ENCODE data around the gene HOGA1.
"Not testable (repeated sequence)": the region's sequence is repeated elsewhere in the genome, so short reads cannot be mapped to it uniquely, and the experiment has no call there.

Gene HOGA1

GRCh38 chr10:97649405-97649750 lies 65.2 kb downstream of the HOGA1 start:
- not testable (repeated sequence) for DNase-seq (ENCODE audit: low read depth)

DNA sequence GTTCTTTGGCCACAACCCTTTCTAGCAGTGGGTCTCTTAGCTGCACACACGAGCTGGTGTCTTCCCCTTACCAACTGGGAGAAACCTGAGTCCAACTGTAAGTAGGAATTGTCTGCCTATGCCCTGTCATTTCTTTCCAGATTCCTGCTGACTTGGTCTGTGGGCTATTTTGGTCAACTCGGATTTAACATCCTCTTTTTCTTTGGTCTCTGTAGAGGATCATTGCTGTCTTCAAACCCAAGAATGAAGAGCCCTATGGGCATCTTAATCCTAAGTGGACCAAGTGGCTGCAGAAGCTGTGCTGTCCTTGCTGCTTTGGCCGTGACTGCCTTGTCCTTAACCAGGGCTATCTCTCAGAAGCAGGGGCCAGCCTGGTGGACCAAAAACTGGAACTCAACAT lies 66.5 kb downstream of the HOGA1 start:
- DNase-seq (ENCODE audit: low read depth) = no peak

DNA sequence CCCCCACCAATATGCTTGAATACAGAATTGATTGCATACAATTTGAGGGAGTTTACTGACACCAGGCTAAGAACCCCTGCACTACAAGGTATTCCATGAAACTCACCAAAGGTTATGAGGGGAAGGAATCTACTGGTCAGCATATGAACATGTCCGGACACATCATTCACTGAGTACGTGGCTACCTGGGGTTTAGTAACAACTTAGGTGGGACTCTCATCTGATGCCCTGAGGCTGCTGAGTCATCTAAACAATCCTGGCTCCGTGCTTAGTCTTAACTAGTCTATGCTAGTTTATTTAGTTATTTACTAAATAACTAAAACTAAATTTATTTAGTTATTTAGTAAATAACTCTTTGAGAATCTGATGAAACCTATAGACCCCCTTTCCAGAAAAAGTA lies 67.6 kb downstream of the HOGA1 start:
- DNase-seq (ENCODE audit: low read depth) = no peak

DNA sequence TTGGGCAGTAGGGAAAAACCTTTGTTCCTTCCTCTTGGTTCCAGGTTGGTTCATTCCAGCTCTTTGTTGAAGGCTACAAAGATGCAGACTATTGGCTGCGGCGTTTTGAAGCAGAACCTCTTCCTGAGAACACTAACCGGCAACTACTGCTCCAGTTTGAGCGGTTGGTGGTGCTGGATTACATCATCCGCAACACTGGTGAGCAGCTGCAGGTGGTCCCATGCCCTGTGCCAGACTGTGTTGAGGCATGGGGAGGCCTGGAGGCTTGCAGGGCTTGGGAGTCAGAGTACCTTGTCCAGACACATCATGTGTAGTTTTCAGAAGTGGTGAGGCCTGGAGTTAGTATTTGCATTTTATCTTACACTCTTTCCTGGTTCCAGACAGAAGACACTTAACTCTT lies 72.6 kb downstream of the HOGA1 start:
- DNase-seq (ENCODE audit: low read depth) = no peak

- DNase-seq (ENCODE audit: low read depth) = no peak
Measured at GRCh38 chr10:97659589-97659988, 75.4 kb downstream of the HOGA1 start.

Measured in stimulated activated CD8-positive, alpha-beta memory T cell treated with anti-CD3 and anti-CD28 coated beads, Interleukin-15, amount 100 ng/mL, for 24 hours (primary cell).